B cell (primary cell): Measurements from ENCODE around the gene CKAP2L. TPM values are rescaled to one million over a fixed set of nuclear protein-coding genes. Genes with fewer than 3 reads are reported as not detected.

Source experiments
- ATAC-seq: fragments of 200-7000 bp; cut with Tn5 transposase; one replicate; pipeline ENCODE4 v1.10.0; 2021; ENCODE audit warnings: low read depth, mild to moderate bottlenecking, moderate number of reproducible peaks, moderate library complexity
- CTCF ChIA-PET: fragments of 350-600 bp; sonication (Branson Sonifier 250); formaldehyde crosslinking; loops from one replicate; lab custom pipeline; 2021; ENCODE audit warnings: antibody characterized with exemption, inconsistent platforms; lab: Charles Lee
- POLR2A ChIA-PET: fragments of 350-600 bp; sonication (Branson Sonifier 250); formaldehyde crosslinking; loops from one replicate; lab custom pipeline; 2021; ENCODE audit warnings: antibody characterized with exemption; lab: Charles Lee
- DNase-seq: peaks from one replicate; pipeline ENCODE4 v3.0.0; 2013
- H2AFZ ChIP-seq: 2 replicates; pipeline ENCODE4 v1.6.1; 2012; ENCODE audit warnings: mild to moderate bottlenecking, low read depth, low read length; ENCODE audit not compliant: insufficient read depth, poor library complexity, severe bottlenecking
- H3K27ac ChIP-seq, 2 donors: 1 replicate in 1 of 2; 2 replicates in 1 of 2; pipeline ENCODE4 v1.5.1; 2012 to 2013; ENCODE audit warnings: low read length in 2 of 2, mild to moderate bottlenecking in 2 of 2, moderate library complexity in 1 of 2
- H3K27me3 ChIP-seq, 4 experiments: fragments of 200-600 bp in 1 of 4; sonication (generic) in 1 of 4; replicated peaks in 1 of 4; 1 replicate in 2 of 4; 2 replicates in 2 of 4; pipeline versions ENCODE4 v1.6.1 to v1.7.0; 2013 to 2016; ENCODE audit warnings: low read length in 3 of 4, mild to moderate bottlenecking in 2 of 4, mixed read lengths in 1 of 4, moderate library complexity in 1 of 4; ENCODE audit not compliant: insufficient read depth in 4 of 4, control insufficient read depth in 3 of 4; ENCODE audit errors: control extremely low read depth in 1 of 4
- H3K36me3 ChIP-seq, 2 experiments: replicated peaks in 1 of 2; 1 replicate in 1 of 2; 2 replicates in 1 of 2; pipeline versions ENCODE4 v1.6.1 to v1.7.1; 2013; ENCODE audit warnings: low read length in 1 of 2; ENCODE audit not compliant: insufficient read depth in 2 of 2, control insufficient read depth in 1 of 2; ENCODE audit errors: control extremely low read depth in 1 of 2, extremely low read depth in 1 of 2
- H3K4me1 ChIP-seq, 2 donors: fragments of 200-600 bp in 1 of 2; sonication (generic) in 1 of 2; 1 replicate in 1 of 2; 2 replicates in 1 of 2; pipeline versions ENCODE4 v1.5.1 to v1.6.1; 2013 to 2017; ENCODE audit warnings: low read length in 2 of 2; ENCODE audit not compliant: control insufficient read depth in 2 of 2, insufficient read depth in 2 of 2
- H3K4me2 ChIP-seq: replicated peaks from 2 replicates; pipeline ENCODE3; 2012; ENCODE audit warnings: mild to moderate bottlenecking, low read depth, low read length; ENCODE audit not compliant: poor library complexity, severe bottlenecking
- H3K4me3 ChIP-seq, 5 experiments: fragments of 200-600 bp in 1 of 5; sonication (generic) in 1 of 5; 1 replicate in 3 of 5; 2 replicates in 2 of 5; pipeline versions ENCODE4 v1.5.1 to v1.7.0; 2011 to 2016; ENCODE audit warnings: low read length in 4 of 5, mild to moderate bottlenecking in 4 of 5, low read depth in 2 of 5, control low read depth in 1 of 5, moderate library complexity in 1 of 5; ENCODE audit not compliant: insufficient read depth in 1 of 5; ENCODE audit errors: control extremely low read depth in 1 of 5, extremely low read depth in 1 of 5
- H3K79me2 ChIP-seq: fragments of 200-600 bp; sonication (generic); one replicate; pipeline ENCODE4 v1.6.0; 2016; ENCODE audit warnings: low read length; ENCODE audit not compliant: control insufficient read depth, insufficient read depth
- H3K9ac ChIP-seq: fragments of 200-600 bp; sonication (generic); 2 replicates; pipeline ENCODE4 v1.6.1; 2017; ENCODE audit warnings: mild to moderate bottlenecking, low read length, moderate library complexity
- H3K9me3 ChIP-seq, 3 donors: one replicate each; pipeline versions ENCODE4 v1.6.1 to v1.7.1; 2013; ENCODE audit warnings: low read length in 2 of 3; ENCODE audit not compliant: control insufficient read depth in 2 of 3, insufficient read depth in 1 of 3; ENCODE audit errors: control extremely low read depth in 1 of 3
- H4K20me1 ChIP-seq: 2 replicates; pipeline ENCODE4 v1.6.0; 2012; ENCODE audit warnings: mild to moderate bottlenecking, low read length; ENCODE audit not compliant: insufficient read depth, control insufficient read depth, poor library complexity, severe bottlenecking
- H3K27ac Mint-ChIP-seq: one replicate; pipeline ENCODE4 v1.8.0; 2021; ENCODE audit warnings: mixed read lengths
- H3K27me3 Mint-ChIP-seq: one replicate; pipeline ENCODE4 v1.8.0; 2021; ENCODE audit warnings: mixed read lengths
- H3K4me1 Mint-ChIP-seq: one replicate; pipeline ENCODE4 v1.8.0; 2021; ENCODE audit warnings: mixed read lengths
- H3K4me3 Mint-ChIP-seq: one replicate; pipeline ENCODE4 v1.8.0; 2021; ENCODE audit warnings: mixed read lengths
- H3K9me3 Mint-ChIP-seq: one replicate; pipeline ENCODE4 v1.8.0; 2022; ENCODE audit warnings: mixed read lengths; ENCODE audit not compliant: insufficient read depth
- CTCF ChIP-seq: fragments of 200-600 bp; IDR thresholded peaks from one replicate; pipeline ENCODE4 v1.8.0; 2022; ENCODE audit warnings: antibody characterized with exemption, mild to moderate bottlenecking
- EZH2 ChIP-seq: IDR thresholded peaks from 2 replicates; pipeline ENCODE4 v1.6.1; 2012; ENCODE audit warnings: borderline replicate concordance, low read depth, mild to moderate bottlenecking, moderate library complexity, low read length; ENCODE audit not compliant: insufficient read depth, poor library complexity, severe bottlenecking
- WGBS: methylation state at CpG from one replicate; pipeline ENCODE4 v1.1.5; 2013; ENCODE audit warnings: missing lambda C conversion rate; ENCODE audit not compliant: insufficient coverage; 5-methylcytosine and 5-hydroxymethylcytosine counted together
- intact Hi-C: fragments of 100-400 bp; cut with micrococcal nuclease; formaldehyde crosslinking; loops from one replicate; pipeline ENCODE4 v1.10.0; 2022
- polyA plus RNA-seq: library from polyadenylated mRNA; depleted of rRNA; stranded (reverse); fragments of >200 nt; gene quantifications from 2 replicates; pipeline ENCODE4 v1.2.3, GENCODE V29; 2012
- total RNA-seq, 2 donors: library from RNA; stranded (reverse); fragments of 120-200 nt in 1 of 2; gene quantifications; 1 replicate in 1 of 2; 2 replicates in 1 of 2; pipeline versions ENCODE4 v1.2.3 to v1.2.4, GENCODE V29; 2013 to 2022

The CKAP2L gene
- total and polyA plus RNA-seq, 2 donors (not counting 1 experiment from before 2014, with no cell fraction given) = 0.01 to 0.25 TPM

- no peak overlapping the region for H3K27ac Mint-ChIP-seq
- TF ChIP-seq EZH2 = no peak
- no peak for TF ChIP-seq CTCF
- ChIA-PET POLR2A (no interaction called here), CTCF (interaction anchor here (14.9 kb wide), 1 partner anchor 126 kb away, joined by 299 read pairs; no protein-coding TSS in a partner anchor)
- no peaks in the 10 kb centered on the region for H3K36me3 ChIP-seq
- H3K9ac ChIP-seq = no peak overlapping the region
- intact Hi-C loops = no loop called here
- H3K4me2 ChIP-seq = no peak overlapping the region
- no CpG with 5 or more reads among the region's 3 CpGs for WGBS
- no peak overlapping the region for H3K27ac ChIP-seq
- no peaks in the 10 kb centered on the region for H3K27me3 ChIP-seq
- H2AFZ ChIP-seq = peak overlapping the region; percentile 41
- peaks cover 0 to 8% of the 10 kb centered on the region in 2 donors for H3K4me1 ChIP-seq
- H4K20me1 ChIP-seq = no peaks in the 10 kb centered on the region
- peaks cover 9% of the 10 kb centered on the region for H3K4me1 Mint-ChIP-seq
- no peaks in the 10 kb centered on the region for H3K79me2 ChIP-seq
- ATAC-seq (no peak), DNase-seq (no peak)
- H3K9me3 ChIP-seq = no peaks in the 10 kb centered on the region
- H3K9me3 Mint-ChIP-seq = no peaks in the 10 kb centered on the region
- no peak overlapping the region for H3K4me3 ChIP-seq
- no peak overlapping the region for H3K4me3 Mint-ChIP-seq
- H3K27me3 Mint-ChIP-seq = no peaks in the 10 kb centered on the region
Measured at GRCh38 chr2:112756207-112756606, 8.2 kb downstream of the CKAP2L start.

GRCh38 chr2:112755444-112755843 lies 9.0 kb downstream of the CKAP2L start:
- POLR2A ChIA-PET = no interaction called here
- Histone ChIP-seq H3K27me3 (no peaks in the 10 kb centered on the region), H3K79me2 (no peaks in the 10 kb centered on the region), H3K4me2 (no peak overlapping the region), H3K4me3 (no peak overlapping the region), H2AFZ (peak overlapping the region; percentile 50), H3K9ac (no peak overlapping the region), H4K20me1 (no peaks in the 10 kb centered on the region), H3K9me3 (no peaks in the 10 kb centered on the region), H3K27ac (no peak overlapping the region), H3K36me3 (no peaks in the 10 kb centered on the region), H3K4me1 (peaks cover 0 to 8% of the 10 kb centered on the region in 2 donors)
- CTCF ChIA-PET = interaction anchor here (1.2 to 14.9 kb wide), 3 partner anchors 14 to 186 kb away, joined by 3 to 299 read pairs (median 3); no protein-coding TSS in a partner anchor
- TF ChIP-seq EZH2 = no peak
- TF ChIP-seq CTCF = no peak
- H3K4me1 Mint-ChIP-seq = peaks cover 10% of the 10 kb centered on the region
- no peaks in the 10 kb centered on the region for H3K27me3 Mint-ChIP-seq
- H3K27ac Mint-ChIP-seq = no peak overlapping the region
- no peak overlapping the region for H3K4me3 Mint-ChIP-seq
- ATAC-seq (no peak), DNase-seq (no peak)
- 93% methylated on average over 1 of the region's 4 CpGs for WGBS
- no peaks in the 10 kb centered on the region for H3K9me3 Mint-ChIP-seq
- intact Hi-C loops = no loop called here
